HG03039 (cell line): Measurements from ENCODE around the gene MAJIN.
"Not testable (repeated sequence)": the region's sequence is repeated elsewhere in the genome, so short reads cannot be mapped to it uniquely, and the experiment has no call there.

Experiments used
- ATAC-seq: cut with Tn5 transposase; IDR thresholded peaks from one replicate; pipeline ENCODE4 v1.9.1; 2021; ENCODE audit warnings: mild to moderate bottlenecking, moderate library complexity; ENCODE audit not compliant: unreplicated experiment

Gene MAJIN, protein sequence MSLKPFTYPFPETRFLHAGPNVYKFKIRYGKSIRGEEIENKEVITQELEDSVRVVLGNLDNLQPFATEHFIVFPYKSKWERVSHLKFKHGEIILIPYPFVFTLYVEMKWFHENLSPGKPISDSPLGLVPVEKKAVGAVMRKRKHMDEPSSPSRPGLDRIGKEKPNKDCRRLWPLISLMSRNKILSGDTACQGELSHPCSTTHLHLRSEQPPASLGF

DNA sequence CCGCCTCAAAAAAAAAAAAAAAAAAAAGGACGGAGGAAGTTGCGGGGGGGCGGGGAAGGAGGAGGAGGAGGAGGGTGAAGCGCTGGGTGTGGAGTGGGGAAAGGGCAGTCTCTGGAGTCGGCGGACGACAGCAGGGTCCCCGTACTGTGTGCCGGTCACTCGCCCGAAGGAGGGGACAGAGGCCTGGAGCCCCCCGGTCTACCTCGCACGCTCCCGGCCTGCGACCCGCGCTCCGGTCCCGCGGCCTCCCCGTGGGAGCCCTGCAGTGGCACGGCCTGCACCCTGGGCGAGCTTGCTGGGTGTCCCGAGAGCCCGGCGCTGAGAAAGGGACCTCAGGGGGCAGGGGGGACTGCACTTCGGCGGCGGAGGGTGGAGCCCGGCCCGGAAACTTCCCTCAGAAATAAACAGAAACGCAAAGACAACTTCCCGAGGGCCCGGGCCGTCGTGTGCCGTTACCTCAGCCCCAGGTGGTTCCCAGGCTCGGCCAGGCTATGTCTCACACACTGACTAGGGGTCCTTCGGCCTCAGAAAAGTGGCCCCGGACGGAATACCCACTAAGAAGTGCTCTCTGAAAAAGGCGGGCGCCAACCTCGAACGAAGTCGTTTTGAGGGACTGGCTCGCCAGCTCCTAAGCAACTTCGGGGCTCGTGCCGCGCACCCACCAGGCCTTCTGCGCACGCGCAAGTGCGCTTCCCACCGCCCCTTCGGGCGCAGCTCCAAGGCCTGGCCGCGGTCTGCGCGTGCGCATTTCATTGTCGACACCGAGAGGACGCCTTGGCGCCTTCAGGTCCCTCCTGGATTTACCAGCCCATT is at the start of gene MAJIN:
MAJIN (minus strand) TSS at position 688 of the 813 bp plus-strand sequence. CDS start 12,703 bp downstream, outside the sequence.
- ATAC-seq, result no peak

DNA sequence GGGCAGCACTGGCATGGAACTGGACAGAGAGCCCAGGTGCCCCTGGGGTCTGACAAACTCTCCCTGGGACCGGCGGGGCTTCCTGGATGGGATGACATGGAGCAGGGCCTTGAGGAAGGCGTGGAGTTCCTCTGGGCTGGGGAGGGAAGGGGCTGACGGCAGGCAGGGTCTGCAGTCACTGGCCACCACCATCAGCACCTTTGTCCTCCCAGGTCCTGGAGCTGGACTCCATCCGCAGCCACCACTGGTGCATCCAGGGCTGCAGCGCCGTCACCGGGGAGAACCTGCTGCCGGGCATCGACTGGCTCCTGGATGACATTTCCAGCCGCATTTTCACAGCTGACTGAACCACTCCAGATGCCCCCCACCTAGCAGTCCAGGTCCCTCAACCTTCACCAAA is 49.6 kb upstream of the MAJIN start:
- no peak for ATAC-seq

DNA sequence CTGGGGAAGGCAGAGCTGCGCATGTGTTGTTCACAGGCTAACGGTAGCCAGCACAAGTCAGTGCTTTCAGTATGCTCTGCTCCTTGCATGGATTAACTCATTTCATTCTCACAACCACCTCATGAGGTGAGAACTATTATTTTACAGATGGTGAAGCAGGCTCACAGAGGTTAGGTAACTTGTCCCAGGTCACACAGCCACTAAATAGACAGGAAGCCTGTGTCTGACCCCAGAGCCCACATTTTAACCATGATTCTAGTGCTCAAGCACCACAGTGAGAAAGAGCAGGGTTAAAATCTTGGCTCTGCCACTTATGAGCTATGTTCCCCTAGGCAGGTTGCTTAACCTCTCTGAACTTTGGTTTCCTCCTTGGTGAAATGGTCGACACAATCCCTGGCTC is 49.1 kb upstream of the MAJIN start:
- ATAC-seq, result no peak

DNA sequence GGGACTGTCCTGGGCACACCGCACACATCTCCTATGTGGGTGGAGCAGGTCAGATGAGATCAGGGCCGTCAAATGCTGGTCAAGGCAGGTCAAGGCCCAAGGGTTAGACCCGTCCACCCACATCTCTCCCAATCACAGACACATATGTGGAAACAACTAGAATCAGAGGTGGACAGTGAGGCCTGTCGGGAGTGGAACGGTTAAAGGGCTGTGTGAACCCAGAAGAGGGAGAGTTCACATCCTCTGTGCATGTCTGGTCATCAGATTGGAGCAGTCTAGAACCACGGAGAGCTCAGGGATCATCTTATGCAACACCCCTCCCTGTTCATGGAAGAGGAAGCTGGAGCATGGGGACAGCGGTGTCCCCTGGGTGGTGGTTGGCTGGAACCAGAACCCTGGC is 47.9 kb upstream of the MAJIN start:
- no peak for ATAC-seq

DNA sequence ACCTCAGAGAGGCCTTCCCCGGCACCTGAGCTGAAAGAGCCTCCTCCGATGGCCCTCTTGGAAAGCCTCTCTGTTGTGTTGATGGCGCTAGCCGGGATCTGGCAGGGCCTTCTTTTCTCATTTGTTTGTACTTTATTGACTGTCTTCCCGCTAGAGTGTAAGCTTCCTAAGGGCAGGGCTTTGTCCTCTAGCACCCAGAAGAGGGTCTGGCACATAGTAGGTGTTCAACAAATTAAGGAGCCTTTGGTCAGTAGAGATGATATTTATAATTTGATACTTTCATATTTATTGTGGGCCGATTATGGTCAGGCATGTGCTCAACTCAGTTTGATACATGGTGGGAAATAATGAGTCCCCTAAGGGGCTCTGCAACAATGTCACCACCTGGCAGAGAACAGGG is 46.0 kb upstream of the MAJIN start:
- ATAC-seq, result no peak

DNA sequence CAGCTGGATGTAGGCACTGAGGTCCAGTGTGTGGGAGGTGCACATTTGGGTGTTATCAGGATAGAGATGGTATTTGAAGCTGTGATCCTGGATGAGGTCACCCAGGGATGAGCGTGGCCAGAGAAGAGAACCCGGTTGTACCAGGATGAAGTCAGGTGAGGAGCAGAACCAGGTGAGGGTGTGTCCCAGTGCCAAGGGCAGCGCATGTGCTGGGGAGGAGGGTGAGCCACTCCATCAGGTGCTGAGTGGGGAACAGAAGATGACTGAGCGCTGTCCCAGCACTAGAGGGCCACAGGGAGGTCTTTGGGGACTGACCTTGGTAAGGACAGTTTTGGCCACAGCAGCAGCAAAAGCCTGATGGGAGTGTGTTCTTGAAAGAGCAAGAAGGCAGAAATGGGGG is 44.8 kb upstream of the MAJIN start:
- ATAC-seq, result no peak

DNA sequence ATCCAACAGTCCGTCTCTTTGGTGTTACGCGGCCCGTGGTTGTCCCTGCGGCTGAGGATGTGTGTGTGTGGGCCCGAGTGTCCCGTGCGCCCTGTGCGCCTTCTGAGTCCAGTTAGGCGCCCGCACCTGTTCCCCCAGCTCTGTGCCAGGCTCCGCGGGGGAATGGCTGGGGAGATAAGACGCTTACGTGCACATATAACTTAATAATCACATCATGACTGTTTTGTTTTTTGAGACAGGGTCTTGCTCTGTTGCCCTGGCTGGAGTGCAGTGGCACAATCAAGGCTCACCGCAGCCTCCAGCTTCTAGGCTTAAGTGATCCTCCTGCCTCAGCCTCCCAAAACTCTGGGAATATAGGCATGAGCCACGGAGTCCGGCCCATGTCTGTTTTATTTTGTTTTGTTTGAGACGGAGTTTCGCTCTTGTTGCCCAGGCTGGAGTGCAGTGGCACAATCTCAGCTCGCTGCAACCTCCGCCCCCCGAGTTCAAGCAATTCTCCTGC is 42.9 kb upstream of the MAJIN start:
- no peak for ATAC-seq

DNA sequence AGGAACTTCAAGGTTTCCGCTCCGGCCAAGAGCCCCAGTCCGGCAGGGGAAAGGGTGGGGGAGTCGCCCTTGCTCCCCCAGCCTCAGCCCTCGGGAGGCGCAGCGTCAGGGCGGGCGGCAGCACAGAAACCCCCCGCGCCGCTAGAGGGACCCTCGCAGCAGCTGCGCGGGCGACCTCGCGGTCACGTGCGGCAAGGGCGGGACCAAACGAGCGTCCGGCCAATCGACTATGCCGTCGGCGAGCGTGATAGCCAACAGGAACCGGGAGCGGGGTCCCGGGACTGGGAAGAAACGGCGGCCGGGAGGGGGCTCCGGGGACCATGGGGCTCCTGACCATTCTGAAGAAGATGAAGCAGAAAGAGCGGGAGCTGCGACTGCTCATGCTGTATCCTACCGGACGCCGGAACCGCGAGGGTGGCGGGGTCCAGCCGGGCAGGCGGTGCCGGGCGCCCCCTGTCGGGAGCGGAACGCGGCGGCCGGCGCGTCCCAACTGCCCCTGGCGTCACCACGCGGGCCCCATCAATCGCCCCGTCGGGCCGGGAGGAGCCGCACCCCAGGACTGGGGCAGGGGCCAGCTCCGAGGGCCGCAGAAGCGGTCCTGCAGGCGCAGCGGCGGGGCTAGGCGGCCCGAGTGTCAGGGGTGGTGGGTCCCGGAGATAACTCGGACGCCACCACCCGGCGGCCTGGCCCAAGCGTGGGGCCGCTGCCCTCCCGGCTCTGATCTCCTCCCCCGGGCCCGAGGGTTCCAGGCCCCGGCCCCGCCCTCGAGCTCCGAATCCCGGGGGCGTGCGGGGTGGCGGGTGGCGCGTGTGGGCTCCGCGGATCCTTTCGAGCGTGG is 42.2 kb upstream of the MAJIN start, which contains the start of gene ARL2:
ARL2 (plus strand) TSS at position 273 of the 838 bp plus-strand sequence; CDS start at position 321, 48 bp downstream.
- peak; percentile 76 for ATAC-seq

DNA sequence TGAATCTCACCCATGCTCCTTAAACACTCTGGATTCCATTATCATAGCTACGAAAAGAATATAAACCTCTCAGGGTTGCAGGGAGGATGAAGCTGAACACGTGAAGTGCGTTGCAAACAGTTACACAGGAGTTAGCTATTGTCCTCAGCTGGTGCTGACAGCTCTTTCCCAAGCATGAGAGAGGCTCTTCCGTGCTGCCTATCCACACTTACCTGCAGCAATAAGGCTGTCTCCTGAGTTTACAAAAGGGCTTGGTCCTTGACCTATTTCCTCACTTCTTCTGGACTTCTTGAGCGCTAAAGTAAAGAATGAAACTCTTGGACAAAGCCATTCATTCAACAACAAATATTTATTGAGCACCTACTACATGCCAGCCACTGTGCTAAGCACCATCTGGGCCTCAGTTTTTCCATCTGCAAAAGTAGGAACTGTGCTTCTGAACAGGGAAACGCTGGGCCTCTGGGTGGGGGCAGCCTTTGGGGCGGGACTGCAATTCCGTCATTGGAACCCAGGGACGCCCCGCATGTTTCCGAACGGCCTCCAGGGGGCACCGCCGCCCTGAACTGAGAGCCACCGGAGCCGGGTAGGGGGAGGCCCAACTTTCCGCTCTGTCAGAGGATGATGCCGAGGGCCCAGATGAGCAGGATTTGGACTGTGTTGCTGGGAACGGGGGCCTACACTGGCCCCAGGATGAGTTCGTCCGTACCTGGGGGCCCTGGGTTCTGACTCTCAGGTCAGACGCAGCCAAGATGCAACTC is 41.4 kb upstream of the MAJIN start:
- ATAC-seq, result peak; percentile 52

DNA sequence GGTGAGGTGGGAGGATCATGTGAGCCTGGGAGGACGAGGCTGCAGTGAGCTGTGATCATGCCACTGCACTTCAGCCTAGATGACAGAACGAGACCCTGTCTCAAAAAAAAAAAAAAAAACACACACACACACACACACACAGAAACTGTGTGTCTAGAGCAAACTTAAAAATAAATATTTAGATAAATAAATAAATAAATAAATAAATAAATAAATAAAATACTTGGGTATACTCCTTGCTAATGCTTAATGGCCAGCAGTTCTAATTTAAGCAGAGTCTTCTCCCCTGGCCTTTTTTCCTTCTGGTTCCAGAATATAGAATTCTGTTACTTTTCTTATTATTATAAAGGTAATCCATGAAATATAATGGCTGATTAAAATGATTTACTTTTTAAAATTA is 37.0 kb upstream of the MAJIN start:
- ATAC-seq, result no peak

DNA sequence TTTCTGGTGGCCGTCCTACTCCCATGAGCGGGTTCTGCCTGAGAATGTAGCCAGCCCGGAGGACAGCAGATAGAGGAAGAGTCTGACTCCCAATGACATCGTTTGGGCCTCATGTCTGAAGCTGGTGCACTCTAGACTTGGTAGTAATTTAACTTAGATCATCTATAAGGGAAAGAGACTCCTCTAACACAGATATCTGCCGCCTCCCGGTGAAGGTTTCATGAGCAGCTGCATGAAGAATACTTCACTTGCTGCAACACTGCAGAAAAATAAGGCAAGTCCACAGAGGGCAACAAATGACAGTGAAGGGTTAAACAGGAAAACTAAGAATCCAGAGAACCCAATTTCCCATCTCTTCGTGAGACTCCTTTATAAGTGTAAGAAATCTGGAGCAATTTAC is 36.1 kb upstream of the MAJIN start:
- no peak for ATAC-seq

DNA sequence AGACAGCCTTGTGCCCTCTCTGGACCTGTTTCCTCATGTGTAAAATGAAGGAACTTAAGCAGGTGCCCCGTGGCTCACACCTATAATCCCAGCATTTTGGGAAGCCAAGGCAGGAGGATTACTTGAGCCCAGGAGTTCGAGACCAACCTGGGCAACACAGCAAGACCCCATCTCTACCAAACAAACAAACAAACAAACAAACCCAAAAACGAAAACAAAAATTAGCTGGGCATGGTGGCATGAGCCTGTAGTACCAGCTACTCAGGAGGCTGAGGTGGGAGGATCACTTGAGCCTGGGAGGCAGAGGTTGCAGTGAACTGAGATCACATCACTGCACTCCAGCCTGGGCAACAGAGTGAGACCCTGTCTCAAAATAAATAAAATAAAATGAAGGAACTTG is 32.1 kb upstream of the MAJIN start:
- ATAC-seq, result not testable (repeated sequence)

DNA sequence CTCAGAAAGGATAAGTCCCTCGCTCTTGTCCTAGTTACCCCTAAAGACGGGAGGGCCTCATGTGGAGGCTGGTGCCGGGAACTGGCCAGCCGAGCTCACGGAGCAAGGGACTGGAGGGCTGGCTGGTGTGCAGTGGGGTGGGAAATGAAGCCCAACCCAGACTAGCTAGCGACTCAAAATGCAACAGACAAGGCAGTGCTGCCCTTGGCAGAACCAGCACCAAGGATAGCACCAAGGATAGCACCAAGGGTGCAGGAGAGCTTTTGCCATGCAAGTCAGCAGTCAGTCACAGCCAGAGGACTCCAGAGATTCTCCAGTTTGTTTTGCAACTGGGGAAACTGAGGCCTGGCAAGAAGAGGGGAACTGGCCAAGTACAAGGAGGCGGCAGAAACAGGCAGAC is 31.4 kb upstream of the MAJIN start:
- ATAC-seq, result no peak

DNA sequence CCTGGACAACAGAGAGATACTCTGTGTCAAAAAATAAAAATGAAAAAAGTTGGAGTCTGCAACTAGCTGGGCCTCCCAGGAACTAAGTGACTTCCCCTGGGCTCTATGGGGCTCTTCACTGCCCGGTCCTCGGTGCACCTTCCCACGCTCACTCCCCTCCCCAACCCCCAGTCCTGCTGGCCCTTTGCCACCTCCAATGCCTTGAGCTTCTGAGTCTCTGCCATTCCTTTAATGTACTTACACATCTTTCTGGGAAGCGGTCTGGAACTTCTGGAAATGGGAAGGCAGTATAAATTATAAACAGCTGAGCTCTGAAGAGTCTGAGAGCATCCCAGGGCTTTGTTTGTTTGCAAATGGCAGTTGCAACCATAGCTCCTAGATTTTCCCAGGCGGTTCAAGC is 30.8 kb upstream of the MAJIN start:
- ATAC-seq, result no peak

DNA sequence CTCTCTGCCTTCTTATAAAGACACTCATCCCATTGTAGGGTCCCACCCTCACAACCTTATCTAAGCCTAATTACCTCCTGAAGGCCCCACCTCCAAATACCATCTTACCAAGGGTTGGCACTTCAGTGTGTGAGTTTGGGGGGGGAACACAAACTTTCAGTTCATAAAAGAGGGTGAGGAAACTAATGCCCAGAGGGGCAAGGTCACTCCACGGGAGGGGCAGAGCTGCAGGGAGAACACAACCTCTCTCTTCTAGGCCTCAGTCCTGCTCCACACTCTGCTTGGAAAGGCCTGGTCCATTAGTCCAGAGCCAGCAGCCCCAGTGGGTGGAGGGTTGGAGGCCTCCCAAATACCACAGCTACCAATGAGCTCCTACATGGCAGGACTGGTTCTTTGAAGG is 27.6 kb upstream of the MAJIN start:
- no peak for ATAC-seq

DNA sequence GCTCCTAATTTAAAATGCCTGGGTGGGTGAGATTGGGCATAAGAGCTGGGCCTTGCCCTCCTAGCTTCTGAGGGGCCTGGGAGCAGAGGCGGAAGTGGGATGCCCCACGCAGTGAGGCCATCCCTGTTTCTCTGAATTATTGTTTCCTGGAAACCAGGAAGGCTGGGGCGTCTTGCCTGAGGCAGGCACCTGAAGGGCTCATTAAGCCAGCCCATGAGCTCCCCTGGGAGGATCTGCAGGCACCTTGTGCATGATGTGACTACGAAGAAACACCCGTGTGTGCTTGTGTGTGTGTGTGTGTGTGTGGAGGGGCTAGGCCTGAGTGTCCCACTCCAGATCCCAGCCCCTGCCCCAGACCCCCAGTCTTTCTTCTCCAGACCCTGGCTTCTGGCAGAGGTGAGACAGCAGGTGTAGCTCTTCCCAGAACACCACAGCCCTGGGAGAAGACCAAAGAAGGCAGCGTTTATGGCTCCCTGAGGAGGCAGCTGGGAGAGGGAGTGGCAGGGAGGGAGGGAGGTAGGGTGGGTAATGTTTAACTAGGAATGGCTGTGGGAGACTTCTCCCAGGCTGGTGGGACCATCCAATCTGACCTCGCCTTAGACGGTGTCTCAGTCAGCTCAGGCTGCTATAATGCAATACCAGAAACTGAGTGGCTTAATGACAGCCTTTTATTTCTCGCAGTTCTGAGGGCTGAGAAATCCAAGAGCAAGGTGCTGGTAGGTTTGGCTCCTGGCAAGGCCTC is 27.0 kb upstream of the MAJIN start:
- ATAC-seq, result no peak

DNA sequence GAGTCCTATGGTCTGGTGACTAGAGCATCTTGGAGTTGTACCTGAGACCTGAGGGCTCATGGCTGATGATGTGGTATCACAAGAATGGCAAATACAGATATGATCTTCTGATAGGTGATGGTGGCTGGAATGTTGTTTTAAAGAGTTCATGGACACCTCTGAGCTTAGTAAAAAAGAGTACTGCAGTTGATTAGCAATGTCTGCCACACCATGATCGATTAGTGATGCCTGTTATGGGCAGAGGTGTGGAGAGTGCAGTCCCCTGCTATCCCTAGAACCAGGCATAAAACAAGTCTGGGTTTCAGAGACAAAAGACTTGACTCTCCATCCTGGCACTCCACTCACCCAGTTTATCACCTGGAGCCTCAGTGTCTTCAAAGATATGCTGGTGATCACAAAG is 26.2 kb upstream of the MAJIN start:
- ATAC-seq, result no peak

DNA sequence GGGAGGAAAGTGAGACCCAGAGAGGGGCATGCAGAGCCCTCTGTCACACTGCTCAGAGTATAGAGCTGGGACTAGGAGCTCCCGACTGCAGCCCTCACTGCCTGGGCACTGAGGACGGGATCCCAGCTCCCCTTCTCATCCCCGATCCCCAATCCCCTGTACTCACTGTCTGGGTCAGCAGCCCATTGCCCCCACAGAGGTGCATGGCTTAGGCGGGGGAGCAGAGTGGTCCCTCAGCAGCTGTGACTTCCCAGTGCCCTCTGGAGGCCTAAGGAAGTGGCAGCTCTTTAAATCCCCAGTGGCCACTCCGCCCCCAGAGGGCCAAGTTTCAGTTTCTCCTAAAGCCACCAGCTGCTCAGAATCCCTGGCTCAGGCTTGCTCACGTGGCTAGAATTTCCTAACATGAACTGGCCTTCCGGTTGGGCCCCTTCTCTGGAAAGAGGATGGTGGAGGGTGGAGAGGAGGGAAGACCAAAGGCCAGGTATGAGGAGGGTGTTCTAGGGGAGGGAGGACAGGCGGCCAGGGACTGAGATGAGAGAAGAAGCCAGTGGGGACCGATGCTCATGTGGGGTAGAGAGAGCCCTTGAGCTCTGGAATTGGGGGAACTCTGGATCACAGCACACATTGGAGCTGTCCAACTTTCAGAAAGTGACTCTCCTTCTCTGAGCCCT is 24.9 kb upstream of the MAJIN start, which contains the start of gene BATF2:
BATF2 (minus strand) TSS at position 262 of the 671 bp plus-strand sequence; CDS start at position 205, 57 bp downstream.
- no peak for ATAC-seq

DNA sequence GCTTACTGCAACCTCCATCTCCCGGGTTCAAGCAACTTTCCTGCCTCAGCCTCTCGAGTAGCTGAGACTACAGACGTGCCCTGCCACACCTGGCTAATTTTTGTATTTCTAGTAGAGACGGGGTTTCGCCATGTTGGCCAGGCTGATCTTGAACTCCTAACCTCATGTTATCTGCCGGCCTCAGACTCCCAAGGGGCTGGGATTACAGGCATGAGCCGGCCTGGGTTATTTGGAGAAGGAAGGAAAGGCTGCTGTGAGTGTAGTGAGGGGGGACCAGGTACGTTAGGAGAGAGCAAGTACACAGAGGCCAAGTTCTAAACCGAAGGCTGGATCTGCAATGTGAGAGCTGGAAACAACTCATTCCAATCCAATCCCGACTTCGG is 24.4 kb upstream of the MAJIN start:
- no peak for ATAC-seq
